SK-N-SH (cell line): ENCODE measurements around the gene SPG21. TPM values are rescaled to one million over a fixed set of nuclear protein-coding genes. Genes with fewer than 3 reads are reported as not detected.

Experiments used
- CTCF ChIA-PET: fragments of 300-600, 350-600 bp; formaldehyde crosslinking; extraction: SDS; loops from one replicate; lab custom pipeline; 2021; lab: Yijun Ruan, JAX
- POLR2A ChIA-PET: fragments of 350-600 bp; sonication (Branson Sonifier 250); formaldehyde crosslinking; extraction: SDS; loops from one replicate; lab custom pipeline; 2020; ENCODE audit warnings: antibody characterized with exemption, inconsistent platforms; lab: Yijun Ruan, JAX
- DNase-seq: peaks from one replicate; pipeline ENCODE4 v3.0.0; 2012
- H2AFZ ChIP-seq: fragments of 200-600 bp; sonication (generic); 2 replicates; pipeline ENCODE4 v1.8.1; 2016; ENCODE audit warnings: antibody characterized with exemption, mild to moderate bottlenecking, low read depth
- H3F3A ChIP-seq: fragments of 200-600 bp; sonication (generic); replicated peaks from 2 replicates; pipeline ENCODE3; 2016; ENCODE audit warnings: antibody characterized with exemption, mild to moderate bottlenecking; ENCODE audit not compliant: insufficient read depth
- H3K27ac ChIP-seq, 2 experiments: fragments of 200-500 bp in 1 of 2; fragments of 200-600 bp in 1 of 2; sonication (Bioruptor generic) in 1 of 2; sonication (generic), shearing (Covaris generic) in 1 of 2; 2 replicates each; pipeline versions ENCODE4 v1.5.1 to v1.6.1; 2014 to 2016; ENCODE audit warnings: low read depth in 2 of 2, inconsistent platforms in 1 of 2, low read length in 1 of 2, mild to moderate bottlenecking in 1 of 2, mixed read lengths in 1 of 2
- H3K27me3 ChIP-seq: fragments of 200-600 bp; sonication (generic), shearing (Covaris generic); 2 replicates; pipeline ENCODE4 v1.6.1; 2016; ENCODE audit warnings: mixed run types; ENCODE audit not compliant: insufficient read depth
- H3K36me3 ChIP-seq, 2 experiments: fragments of 200-500 bp in 1 of 2; fragments of 200-600 bp in 1 of 2; sonication (Bioruptor generic) in 1 of 2; sonication (generic) in 1 of 2; replicated peaks in 1 of 2; 2 replicates each; pipeline versions ENCODE3 to v1.5.1; 2014 to 2016; ENCODE audit warnings: low read length in 1 of 2, mild to moderate bottlenecking in 1 of 2; ENCODE audit not compliant: insufficient read depth in 2 of 2, control insufficient read depth in 1 of 2
- H3K4me1 ChIP-seq, 2 experiments: fragments of 200-500 bp in 1 of 2; fragments of 200-600 bp in 1 of 2; sonication (Bioruptor generic) in 1 of 2; sonication (generic), shearing (Covaris generic) in 1 of 2; 2 replicates each; pipeline versions ENCODE4 v1.5.1 to v1.6.1; 2014 to 2016; ENCODE audit warnings: low read depth in 1 of 2, low read length in 1 of 2, mixed run types in 1 of 2; ENCODE audit not compliant: insufficient read depth in 2 of 2, control insufficient read depth in 1 of 2
- H3K4me2 ChIP-seq: fragments of 200-600 bp; sonication (generic), shearing (Covaris generic); 2 replicates; pipeline ENCODE4 v1.6.1; 2017; ENCODE audit warnings: mixed run types
- H3K4me3 ChIP-seq, 2 experiments: fragments of 200-500 bp in 1 of 2; fragments of 200-600 bp in 1 of 2; sonication (Bioruptor generic) in 1 of 2; sonication (generic), shearing (Covaris generic) in 1 of 2; 2 replicates each; pipeline versions ENCODE4 v1.5.1 to v1.8.1; 2014 to 2016; ENCODE audit warnings: low read depth in 2 of 2, inconsistent platforms in 1 of 2, low read length in 1 of 2, mild to moderate bottlenecking in 1 of 2, mixed read lengths in 1 of 2, moderate library complexity in 1 of 2
- H3K79me2 ChIP-seq: fragments of 200-600 bp; sonication (generic); 2 replicates; pipeline ENCODE4 v1.8.1; 2017; ENCODE audit warnings: mild to moderate bottlenecking; ENCODE audit not compliant: insufficient read depth
- H3K9ac ChIP-seq: fragments of 200-600 bp; sonication (generic); 2 replicates; pipeline ENCODE4 v1.6.1; 2017; ENCODE audit warnings: mixed run types
- H3K9me2 ChIP-seq: fragments of 200-600 bp; sonication (generic); 2 replicates; pipeline ENCODE4 v1.6.1; 2017; ENCODE audit warnings: mixed run types
- H3K9me3 ChIP-seq: fragments of 200-600 bp; sonication (generic); 2 replicates; pipeline ENCODE4 v1.6.1; 2017; ENCODE audit warnings: mixed run types, mild to moderate bottlenecking, moderate library complexity
- H4K20me1 ChIP-seq: fragments of 200-600 bp; sonication (generic); 2 replicates; pipeline ENCODE4 v1.6.1; 2017; ENCODE audit warnings: mild to moderate bottlenecking, mixed run types; ENCODE audit not compliant: insufficient read depth
- FOSL2 ChIP-seq: IDR thresholded peaks from 2 replicates; pipeline ENCODE4 v1.4.0; 2012; ENCODE audit warnings: low read depth, mild to moderate bottlenecking, moderate library complexity, borderline replicate concordance
- FOXJ3 ChIP-seq: sonication (generic); formaldehyde crosslinking; IDR thresholded peaks from 2 replicates; pipeline ENCODE4 v1.5.1; 2020; ENCODE audit warnings: mild to moderate bottlenecking, missing genetic modification reagents
- FOXM1 ChIP-seq: IDR thresholded peaks from 2 replicates; pipeline ENCODE4 v1.4.0; 2012; ENCODE audit warnings: low read depth, mild to moderate bottlenecking
- GABPA ChIP-seq: IDR thresholded peaks from 2 replicates; pipeline ENCODE4 v1.4.0; 2012; ENCODE audit warnings: low read depth, mild to moderate bottlenecking
- MEF2A ChIP-seq: IDR thresholded peaks from 2 replicates; pipeline ENCODE4 v1.4.0; 2012; ENCODE audit warnings: low read depth, borderline replicate concordance
- NFIC ChIP-seq: IDR thresholded peaks from 2 replicates; pipeline ENCODE4 v1.4.0; 2012; ENCODE audit warnings: borderline replicate concordance
- POLR2AphosphoS5 ChIP-seq: IDR thresholded peaks from 2 replicates; pipeline ENCODE4 v1.6.1; 2012; ENCODE audit warnings: low read depth, low read length
- RAD21 ChIP-seq: IDR thresholded peaks from 2 replicates; pipeline ENCODE4 v1.6.1; 2012; ENCODE audit warnings: mild to moderate bottlenecking, low read length
- RCOR1 ChIP-seq: fragments of 150-350 bp; IDR thresholded peaks from 2 replicates; pipeline ENCODE4 v1.6.1; 2017; ENCODE audit warnings: antibody characterized with exemption, low read length
- WGBS: methylation state at CpG from one replicate; pipeline ENCODE4 v1.1.6; 2017; ENCODE audit warnings: low lambda C conversion rate; 5-methylcytosine and 5-hydroxymethylcytosine counted together
- polyA plus RNA-seq, 3 experiments: library from polyadenylated mRNA; depleted of rRNA; stranded (reverse); fragments of >200 nt; gene quantifications; 2 replicates each; pipeline ENCODE4 v1.2.3, GENCODE V29; 2012
- TF ChIP-seq, protein P1 (sequence below): fragments of 150-350 bp; IDR thresholded peaks from 2 replicates; pipeline ENCODE4 v1.6.1; 2017; ENCODE audit warnings: antibody characterized with exemption, low read length, low read depth, borderline replicate concordance
- TF ChIP-seq, protein P2 (sequence below): fragments of 200-600 bp; sonication (generic); IDR thresholded peaks from 2 replicates; pipeline ENCODE4 v1.6.1; 2017; ENCODE audit warnings: antibody characterized with exemption, mild to moderate bottlenecking, moderate library complexity
- TF ChIP-seq, protein P3 (sequence below): IDR thresholded peaks from 2 replicates; pipeline ENCODE4 v1.4.0; 2012; ENCODE audit warnings: low read depth, borderline replicate concordance
- TF ChIP-seq, protein P4 (sequence below): IDR thresholded peaks from 2 replicates; pipeline ENCODE4 v1.4.0; 2012; ENCODE audit warnings: low read depth, borderline replicate concordance

Gene SPG21
- polyA plus RNA-seq, 1 of the 3 experiments (the other 2 are of a cell fraction): 56.5 TPM

DNA sequence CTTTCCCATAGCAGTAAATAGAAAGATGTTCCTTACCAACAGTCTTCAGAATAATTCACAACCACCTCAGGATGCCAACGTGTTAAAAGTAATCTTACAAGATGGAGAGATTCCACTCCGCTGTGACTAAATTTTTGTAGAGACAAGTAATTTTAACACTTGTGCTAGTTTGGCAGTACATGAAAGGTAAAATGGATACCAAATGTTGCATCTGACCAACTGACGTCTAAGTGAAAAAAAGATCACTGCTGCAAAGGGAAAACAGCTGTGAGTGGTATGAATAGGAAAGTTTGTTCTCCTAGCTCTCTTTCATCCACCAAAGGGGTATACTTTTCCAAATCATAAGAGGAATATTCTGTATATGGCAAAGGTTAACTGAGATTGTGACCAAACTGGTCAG lies 2.6 kb downstream of the SPG21 start:
- POLR2A ChIA-PET: no interaction called here
- H4K20me1 ChIP-seq: no peaks in the 10 kb centered on the region

DNA sequence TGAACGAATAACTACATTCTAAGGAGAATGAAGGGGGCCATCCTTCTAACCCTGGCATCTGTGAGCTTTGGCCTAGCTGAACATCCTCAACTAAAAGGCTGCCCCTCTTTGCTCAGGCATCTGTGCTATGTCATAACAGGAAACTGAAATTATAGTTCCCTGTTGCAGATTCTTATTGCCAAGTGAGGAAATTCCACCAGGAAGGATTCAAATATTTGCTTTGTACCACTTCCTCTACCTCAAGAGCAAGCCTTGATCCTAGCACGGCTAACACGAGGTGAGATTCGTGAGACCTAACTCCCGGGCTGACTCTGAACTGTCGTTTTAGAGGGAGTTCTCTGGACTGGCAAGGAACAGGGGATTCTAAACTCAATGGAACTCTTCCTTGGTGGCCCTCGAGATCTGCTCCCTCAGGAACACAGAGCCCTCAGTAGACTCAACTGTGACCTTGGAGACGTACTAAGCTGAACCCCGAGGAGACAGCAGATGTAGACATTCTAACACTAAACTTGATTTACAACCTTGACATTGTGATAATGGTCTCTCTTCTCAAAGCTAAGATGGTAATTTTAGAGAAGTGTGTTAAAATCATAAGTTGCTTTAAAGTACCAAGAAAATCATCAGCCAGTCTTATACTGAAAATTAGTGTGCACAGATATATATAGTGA lies 4.2 kb downstream of the SPG21 start:
- WGBS: 89% methylated on average over 9 of the region's 9 CpGs
- Histone ChIP-seq H3K79me2 (peaks cover 64% of the 10 kb centered on the region), H4K20me1 (no peaks in the 10 kb centered on the region), H3K4me1 (peaks cover 8 to 17% of the 10 kb centered on the region in 2 experiments; a peak in 3 of 4 replicates), H3K4me2 (peak overlapping the region; percentile 38; the same call in 1 of the 2 replicates), H3F3A (peaks cover 8% of the 10 kb centered on the region), H2AFZ (no peak overlapping the region), H3K9ac (no peak overlapping the region; the same call in 1 of the 2 replicates), H3K9me3 (no peaks in the 10 kb centered on the region), H3K9me2 (no peaks in the 10 kb centered on the region), H3K36me3 (peaks cover 1 to 2% of the 10 kb centered on the region in 2 experiments), H3K27me3 (no peaks in the 10 kb centered on the region), H3K27ac (peak overlapping the region; percentile 16 to 19; a peak in 3 of 4 replicates), H3K4me3 (no peak overlapping the region)
- ChIA-PET POLR2A (no interaction called here), CTCF (no interaction called here)
- no peak for DNase-seq
- TF ChIP-seq RAD21 (no peak), FOSL2 (no peak), NFIC (no peak), MEF2A (no peak), GABPA (no peak), POLR2AphosphoS5 (no peak), FOXM1 (no peak), FOXJ3 (CRISPR knock-in tag) (no peak)
- TF ChIP-seq, protein P1, sequence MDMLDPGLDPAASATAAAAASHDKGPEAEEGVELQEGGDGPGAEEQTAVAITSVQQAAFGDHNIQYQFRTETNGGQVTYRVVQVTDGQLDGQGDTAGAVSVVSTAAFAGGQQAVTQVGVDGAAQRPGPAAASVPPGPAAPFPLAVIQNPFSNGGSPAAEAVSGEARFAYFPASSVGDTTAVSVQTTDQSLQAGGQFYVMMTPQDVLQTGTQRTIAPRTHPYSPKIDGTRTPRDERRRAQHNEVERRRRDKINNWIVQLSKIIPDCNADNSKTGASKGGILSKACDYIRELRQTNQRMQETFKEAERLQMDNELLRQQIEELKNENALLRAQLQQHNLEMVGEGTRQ: no peak
- TF ChIP-seq, protein P2, sequence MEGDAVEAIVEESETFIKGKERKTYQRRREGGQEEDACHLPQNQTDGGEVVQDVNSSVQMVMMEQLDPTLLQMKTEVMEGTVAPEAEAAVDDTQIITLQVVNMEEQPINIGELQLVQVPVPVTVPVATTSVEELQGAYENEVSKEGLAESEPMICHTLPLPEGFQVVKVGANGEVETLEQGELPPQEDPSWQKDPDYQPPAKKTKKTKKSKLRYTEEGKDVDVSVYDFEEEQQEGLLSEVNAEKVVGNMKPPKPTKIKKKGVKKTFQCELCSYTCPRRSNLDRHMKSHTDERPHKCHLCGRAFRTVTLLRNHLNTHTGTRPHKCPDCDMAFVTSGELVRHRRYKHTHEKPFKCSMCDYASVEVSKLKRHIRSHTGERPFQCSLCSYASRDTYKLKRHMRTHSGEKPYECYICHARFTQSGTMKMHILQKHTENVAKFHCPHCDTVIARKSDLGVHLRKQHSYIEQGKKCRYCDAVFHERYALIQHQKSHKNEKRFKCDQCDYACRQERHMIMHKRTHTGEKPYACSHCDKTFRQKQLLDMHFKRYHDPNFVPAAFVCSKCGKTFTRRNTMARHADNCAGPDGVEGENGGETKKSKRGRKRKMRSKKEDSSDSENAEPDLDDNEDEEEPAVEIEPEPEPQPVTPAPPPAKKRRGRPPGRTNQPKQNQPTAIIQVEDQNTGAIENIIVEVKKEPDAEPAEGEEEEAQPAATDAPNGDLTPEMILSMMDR: no peak
- TF ChIP-seq, protein P3, sequence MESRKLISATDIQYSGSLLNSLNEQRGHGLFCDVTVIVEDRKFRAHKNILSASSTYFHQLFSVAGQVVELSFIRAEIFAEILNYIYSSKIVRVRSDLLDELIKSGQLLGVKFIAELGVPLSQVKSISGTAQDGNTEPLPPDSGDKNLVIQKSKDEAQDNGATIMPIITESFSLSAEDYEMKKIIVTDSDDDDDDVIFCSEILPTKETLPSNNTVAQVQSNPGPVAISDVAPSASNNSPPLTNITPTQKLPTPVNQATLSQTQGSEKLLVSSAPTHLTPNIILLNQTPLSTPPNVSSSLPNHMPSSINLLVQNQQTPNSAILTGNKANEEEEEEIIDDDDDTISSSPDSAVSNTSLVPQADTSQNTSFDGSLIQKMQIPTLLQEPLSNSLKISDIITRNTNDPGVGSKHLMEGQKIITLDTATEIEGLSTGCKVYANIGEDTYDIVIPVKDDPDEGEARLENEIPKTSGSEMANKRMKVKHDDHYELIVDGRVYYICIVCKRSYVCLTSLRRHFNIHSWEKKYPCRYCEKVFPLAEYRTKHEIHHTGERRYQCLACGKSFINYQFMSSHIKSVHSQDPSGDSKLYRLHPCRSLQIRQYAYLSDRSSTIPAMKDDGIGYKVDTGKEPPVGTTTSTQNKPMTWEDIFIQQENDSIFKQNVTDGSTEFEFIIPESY: no peak
- TF ChIP-seq, protein P4, sequence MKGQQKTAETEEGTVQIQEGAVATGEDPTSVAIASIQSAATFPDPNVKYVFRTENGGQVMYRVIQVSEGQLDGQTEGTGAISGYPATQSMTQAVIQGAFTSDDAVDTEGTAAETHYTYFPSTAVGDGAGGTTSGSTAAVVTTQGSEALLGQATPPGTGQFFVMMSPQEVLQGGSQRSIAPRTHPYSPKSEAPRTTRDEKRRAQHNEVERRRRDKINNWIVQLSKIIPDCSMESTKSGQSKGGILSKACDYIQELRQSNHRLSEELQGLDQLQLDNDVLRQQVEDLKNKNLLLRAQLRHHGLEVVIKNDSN: no peak

More for the DNA sequence above, 2.6 kb downstream of the SPG21 start:
- no peaks in the 10 kb centered on the region for H3K27me3 ChIP-seq
- H3K4me2 ChIP-seq: no peak overlapping the region
- H3K4me3 ChIP-seq: no peak overlapping the region
- no peak overlapping the region for H3K27ac ChIP-seq
- peaks cover 8% of the 10 kb centered on the region for H3F3A ChIP-seq
- CTCF ChIA-PET: interaction anchor here (0.7 to 2.3 kb wide), 3 partner anchors 37 to 259 kb away, joined by 3 to 6 read pairs (median 3); no protein-coding TSS in a partner anchor
- H3K36me3 ChIP-seq: no peaks in the 10 kb centered on the region
- no peaks in the 10 kb centered on the region for H3K9me2 ChIP-seq
- no peak overlapping the region for H2AFZ ChIP-seq
- H3K4me1 ChIP-seq: peaks cover 8 to 14% of the 10 kb centered on the region in 2 experiments; a peak in 3 of 4 replicates
- peaks cover 63% of the 10 kb centered on the region for H3K79me2 ChIP-seq
- no peaks in the 10 kb centered on the region for H3K9me3 ChIP-seq
- TF ChIP-seq, protein P3: no peak
- no peak for TF ChIP-seq FOXJ3 (CRISPR knock-in tag)
- TF ChIP-seq RCOR1: no peak
- TF ChIP-seq, protein P4: no peak
- no peak overlapping the region for H3K9ac ChIP-seq
- DNase-seq: no peak
- 77% methylated on average over 3 of the region's 3 CpGs for WGBS
